ENCODE data around the gene FBXL13. TPM values are rescaled to one million over a fixed set of nuclear protein-coding genes. Genes with fewer than 3 reads are reported as not detected.

FBXL13 gene
- total RNA-seq, 4 donors from 2014 or later: 0.20 to 3.5 (median 1.8) TPM

GRCh38 chr7:102889851-102890250 is 184.7 kb downstream of the FBXL13 start:
- Histone ChIP-seq H3K4me3 (no peak overlapping the region), H3K27ac (no peak overlapping the region), H3K9me3 (no peaks in the 10 kb centered on the region), H3K36me3 (no peaks in the 10 kb centered on the region), H3K4me1 (peaks cover 0 to 36% (median 17%) of the 10 kb centered on the region in 4 donors), H3K27me3 (no peaks in the 10 kb centered on the region)
- 65 to 68% methylated on average over 2 of the region's 2 CpGs for WGBS, 2 donors
- TF ChIP-seq EP300 (IDR thresholded peaks at IDR 0.05) (no peak), POLR2A (IDR thresholded peaks at IDR 0.05) (no peak), CTCF (IDR thresholded peaks at IDR 0.05) (no peak)
- DNase-seq (ENCODE audit: low spot score in 2 of 2): no peak

GRCh38 chr7:102888561-102889233 is 185.9 kb downstream of the FBXL13 start:
- DNase-seq (ENCODE audit: low spot score in 2 of 2): no peak
- Histone ChIP-seq H3K9me3 (no peaks in the 10 kb centered on the region), H3K27me3 (no peaks in the 10 kb centered on the region), H3K4me1 (peaks cover 0 to 30% (median 17%) of the 10 kb centered on the region in 4 donors), H3K27ac (no peak overlapping the region), H3K36me3 (no peaks in the 10 kb centered on the region), H3K4me3 (no peak overlapping the region)
- TF ChIP-seq EP300 (IDR thresholded peaks at IDR 0.05): no peak
- TF ChIP-seq POLR2A (IDR thresholded peaks at IDR 0.05): no peak
- no peak for TF ChIP-seq CTCF (IDR thresholded peaks at IDR 0.05)
- 88% methylated on average over 3 of the region's 3 CpGs for WGBS, 2 donors

- no peak for TF ChIP-seq EP300 (IDR thresholded peaks at IDR 0.05)
- TF ChIP-seq CTCF (IDR thresholded peaks at IDR 0.05): no peak
- TF ChIP-seq POLR2A (IDR thresholded peaks at IDR 0.05): no peak
- 59 to 67% methylated on average over 6 of the region's 6 CpGs for WGBS, 2 donors
- no peak overlapping the region for H3K4me3 ChIP-seq
Measured at GRCh38 chr7:102883098-102883860, 191.3 kb downstream of the FBXL13 start.

GRCh38 chr7:102875700-102876295 is 198.8 kb downstream of the FBXL13 start:
- H3K27me3 ChIP-seq: no peaks in the 10 kb centered on the region
- H3K9me3 ChIP-seq: no peaks in the 10 kb centered on the region
- DNase-seq (ENCODE audit: low spot score in 2 of 2): no peak
- TF ChIP-seq EP300 (IDR thresholded peaks at IDR 0.05) (no peak), POLR2A (IDR thresholded peaks at IDR 0.05) (no peak), CTCF (IDR thresholded peaks at IDR 0.05) (no peak)
- no peak overlapping the region for H3K4me3 ChIP-seq
- 95 to 97% methylated on average over 3 of the region's 3 CpGs for WGBS, 2 donors
- peaks cover 0 to 12% (median 0%) of the 10 kb centered on the region in 3 donors for H3K36me3 ChIP-seq
- H3K27ac ChIP-seq: no peak overlapping the region
- peaks cover 0 to 8% (median 0%) of the 10 kb centered on the region in 4 donors for H3K4me1 ChIP-seq

More at GRCh38 chr7:102883098-102883860, 191.3 kb downstream of the FBXL13 start:
- no peaks in the 10 kb centered on the region for H3K9me3 ChIP-seq
- no peaks in the 10 kb centered on the region for H3K4me1 ChIP-seq
- DNase-seq (ENCODE audit: low spot score in 2 of 2): no peak
- peaks cover 0 to 5% (median 0%) of the 10 kb centered on the region in 3 donors for H3K36me3 ChIP-seq
- H3K27ac ChIP-seq: no peak overlapping the region
- H3K27me3 ChIP-seq: no peaks in the 10 kb centered on the region

- Histone ChIP-seq H3K36me3 (peaks cover 0 to 17% (median 0%) of the 10 kb centered on the region in 3 donors), H3K4me3 (no peak overlapping the region), H3K9me3 (no peaks in the 10 kb centered on the region), H3K27me3 (no peaks in the 10 kb centered on the region), H3K27ac (no peak overlapping the region), H3K4me1 (peaks cover 0 to 8% (median 0%) of the 10 kb centered on the region in 4 donors)
- DNase-seq (ENCODE audit: low spot score in 2 of 2): no peak
- no peak for TF ChIP-seq CTCF (IDR thresholded peaks at IDR 0.05)
- TF ChIP-seq POLR2A (IDR thresholded peaks at IDR 0.05): no peak
- TF ChIP-seq EP300 (IDR thresholded peaks at IDR 0.05): no peak
- WGBS, 2 donors: 58 to 61% methylated on average over 1 of the region's 1 CpG
Measured at GRCh38 chr7:102874966-102875365, 199.6 kb downstream of the FBXL13 start.
